Adrenal gland (tissue), 5 donors: ENCODE data around the gene ETV6.

ENCODE experiments used
- POLR2A ChIP-seq, 2 donors: fragments of 450-650 bp; IDR thresholded peaks; one replicate each; pipeline ENCODE4 v1.6.1; 2017; ENCODE audit warnings: antibody characterized with exemption in 2 of 2, mild to moderate bottlenecking in 2 of 2, moderate library complexity in 1 of 2
- TF ChIP-seq, protein P1 (sequence below), 6 experiments: fragments of 450-650 bp in 4 of 6; fragments of 200-600 bp in 2 of 6; sonication (generic) in 1 of 6; IDR thresholded peaks; 1 replicate in 5 of 6; 2 replicates in 1 of 6; pipeline versions ENCODE4 v1.5.1 to v1.8.0; 2016 to 2021; ENCODE audit warnings: antibody characterized with exemption in 6 of 6, mild to moderate bottlenecking in 2 of 6, moderate library complexity in 1 of 6
- donor health status: DM: no; HTN: no; CAD: no.

DNA sequence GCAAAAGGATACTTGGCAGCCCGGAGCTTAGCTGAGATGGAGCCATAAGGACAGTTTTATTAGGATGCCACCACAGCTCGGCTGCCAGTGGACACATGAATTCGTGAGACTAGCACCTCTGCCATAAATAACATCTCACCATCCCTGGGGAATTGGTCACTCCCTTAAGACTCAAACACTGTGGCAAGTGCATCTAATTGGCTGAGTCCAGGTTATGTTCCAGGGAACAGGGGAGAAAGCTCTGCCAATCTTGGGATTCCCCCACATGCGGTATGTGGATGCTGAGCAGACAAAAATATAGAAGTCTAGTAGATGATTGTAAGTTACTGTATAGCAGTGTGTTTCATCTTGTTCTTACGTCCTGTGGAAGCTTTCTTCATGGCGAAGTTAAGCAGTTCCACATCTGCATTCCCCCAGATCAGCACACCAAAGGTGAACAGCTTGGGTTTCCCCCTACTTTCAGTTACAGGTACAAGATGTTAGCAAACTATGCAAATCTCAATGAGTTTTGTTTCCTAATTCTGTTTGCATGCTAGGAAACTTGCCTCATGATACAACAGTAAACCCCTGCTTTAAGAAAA lies 131.1 kb downstream of the ETV6 start:
- TF ChIP-seq, protein P1, sequence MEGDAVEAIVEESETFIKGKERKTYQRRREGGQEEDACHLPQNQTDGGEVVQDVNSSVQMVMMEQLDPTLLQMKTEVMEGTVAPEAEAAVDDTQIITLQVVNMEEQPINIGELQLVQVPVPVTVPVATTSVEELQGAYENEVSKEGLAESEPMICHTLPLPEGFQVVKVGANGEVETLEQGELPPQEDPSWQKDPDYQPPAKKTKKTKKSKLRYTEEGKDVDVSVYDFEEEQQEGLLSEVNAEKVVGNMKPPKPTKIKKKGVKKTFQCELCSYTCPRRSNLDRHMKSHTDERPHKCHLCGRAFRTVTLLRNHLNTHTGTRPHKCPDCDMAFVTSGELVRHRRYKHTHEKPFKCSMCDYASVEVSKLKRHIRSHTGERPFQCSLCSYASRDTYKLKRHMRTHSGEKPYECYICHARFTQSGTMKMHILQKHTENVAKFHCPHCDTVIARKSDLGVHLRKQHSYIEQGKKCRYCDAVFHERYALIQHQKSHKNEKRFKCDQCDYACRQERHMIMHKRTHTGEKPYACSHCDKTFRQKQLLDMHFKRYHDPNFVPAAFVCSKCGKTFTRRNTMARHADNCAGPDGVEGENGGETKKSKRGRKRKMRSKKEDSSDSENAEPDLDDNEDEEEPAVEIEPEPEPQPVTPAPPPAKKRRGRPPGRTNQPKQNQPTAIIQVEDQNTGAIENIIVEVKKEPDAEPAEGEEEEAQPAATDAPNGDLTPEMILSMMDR (IDR thresholded peaks at IDR 0.05), result no peak
- TF ChIP-seq POLR2A (IDR thresholded peaks at IDR 0.05), result no peak
